Left ventricle myocardium inferior (tissue), 1 donor: ENCODE results near the gene FOLR1. TPM values are rescaled to one million over a fixed set of nuclear protein-coding genes. Genes with fewer than 3 reads are reported as not detected.

ENCODE experiments used
- DNase-seq: peaks from one replicate; pipeline ENCODE4 v3.0.0-alpha.2; 2020
- H3K27ac ChIP-seq: fragments of 200-600 bp; replicated peaks from 2 replicates; pipeline ENCODE4 v1.8.0; 2021
- H3K27me3 ChIP-seq: fragments of 200-600 bp; 2 replicates; pipeline ENCODE4 v1.8.0; 2021; ENCODE audit warnings: low read depth
- H3K36me3 ChIP-seq: fragments of 200-600 bp; 2 replicates; pipeline ENCODE4 v1.8.0; 2021
- H3K4me1 ChIP-seq: fragments of 200-600 bp; 2 replicates; pipeline ENCODE4 v1.8.0; 2021
- H3K4me3 ChIP-seq: fragments of 200-600 bp; 2 replicates; pipeline ENCODE4 v1.8.0; 2021; ENCODE audit warnings: mild to moderate bottlenecking, moderate library complexity
- H3K9me3 ChIP-seq: fragments of 200-600 bp; replicated peaks from 2 replicates; pipeline ENCODE4 v1.8.0; 2021
- CTCF ChIP-seq: fragments of 200-600 bp; IDR thresholded peaks from 2 replicates; pipeline ENCODE4 v1.8.0; 2021; ENCODE audit warnings: antibody characterized with exemption, mild to moderate bottlenecking, borderline replicate concordance
- intact Hi-C: fragments of 100-400 bp; cut with micrococcal nuclease; formaldehyde crosslinking; loops from one replicate; pipeline ENCODE4 v1.11.0; 2022
- total RNA-seq: library from RNA; stranded (reverse); fragmentation: NEBNext Ultra II Directional; extraction: Animal tissue kit (Norgen Biotek cat#: 25700); gene quantifications from one replicate; pipeline ENCODE4 v1.2.1, GENCODE V29; 2021
- donor health status: DM: no; HTN: yes; CAD: no; lungs with severe emphysema.

The FOLR1 gene
- total RNA-seq, 1 donor from 2014 or later: 0.49 TPM

GRCh38 chr11:72229925-72230763 is 38.2 kb downstream of the FOLR1 start:
- Histone ChIP-seq H3K4me1 (peaks cover 54% of the 10 kb centered on the region), H3K27me3 (no peaks in the 10 kb centered on the region), H3K9me3 (no peaks in the 10 kb centered on the region), H3K36me3 (peaks cover 78% of the 10 kb centered on the region), H3K27ac (no peak overlapping the region), H3K4me3 (no peak overlapping the region)
- no peak for DNase-seq
- intact Hi-C loops: no loop called here
- TF ChIP-seq CTCF: no peak

GRCh38 chr11:72230764-72231365 is 38.9 kb downstream of the FOLR1 start:
- intact Hi-C loops: no loop called here
- Histone ChIP-seq H3K4me3 (no peak overlapping the region), H3K36me3 (peaks cover 85% of the 10 kb centered on the region), H3K27ac (peak overlapping the region; percentile 25), H3K4me1 (peaks cover 54% of the 10 kb centered on the region), H3K27me3 (no peaks in the 10 kb centered on the region), H3K9me3 (no peaks in the 10 kb centered on the region)
- no peak for TF ChIP-seq CTCF
- no peak for DNase-seq

- H3K27ac ChIP-seq: peak overlapping the region; percentile 25
- H3K9me3 ChIP-seq: no peaks in the 10 kb centered on the region
- peaks cover 54% of the 10 kb centered on the region for H3K4me1 ChIP-seq
- TF ChIP-seq CTCF: no peak
- no peak overlapping the region for H3K4me3 ChIP-seq
- no peaks in the 10 kb centered on the region for H3K27me3 ChIP-seq
- intact Hi-C loops: no loop called here
- H3K36me3 ChIP-seq: peaks cover 93% of the 10 kb centered on the region
- DNase-seq: peak; percentile 69
Observed at GRCh38 chr11:72231396-72232259, 39.7 kb downstream of the FOLR1 start.

- no peak overlapping the region for H3K4me3 ChIP-seq
- no peak overlapping the region for H3K27ac ChIP-seq
- intact Hi-C loops: no loop called here
- peaks cover 51% of the 10 kb centered on the region for H3K4me1 ChIP-seq
- no peaks in the 10 kb centered on the region for H3K9me3 ChIP-seq
- no peak for DNase-seq
- no peak for TF ChIP-seq CTCF
- no peaks in the 10 kb centered on the region for H3K27me3 ChIP-seq
- peaks cover 98% of the 10 kb centered on the region for H3K36me3 ChIP-seq
Observed at GRCh38 chr11:72232260-72233055, 40.5 kb downstream of the FOLR1 start.
